GM23338 (cell line): ENCODE results near the gene ZNF248. TPM values are rescaled to one million over a fixed set of nuclear protein-coding genes. Genes with fewer than 3 reads are reported as not detected.

ENCODE experiments used
- ATAC-seq: fragments of 200-7000 bp; cut with Tn5 transposase; 3 replicates; pipeline ENCODE4 v1.9.1; 2020
- DNase-seq: peaks from one replicate; pipeline ENCODE4 v3.0.0-alpha.2; 2015; ENCODE audit warnings: low spot score
- H2AFZ ChIP-seq: fragments of 200-600 bp; sonication (generic); 2 replicates; pipeline ENCODE4 v1.8.0; 2016; ENCODE audit warnings: antibody characterized with exemption, mild to moderate bottlenecking, moderate library complexity
- H3F3A ChIP-seq: fragments of 200-600 bp; sonication (generic); replicated peaks from 2 replicates; pipeline ENCODE4 v1.8.0; 2017; ENCODE audit warnings: antibody characterized with exemption, mixed run types, low read depth
- H3K27ac ChIP-seq: fragments of 200-600 bp; sonication (generic); 2 replicates; pipeline ENCODE4 v1.6.1; 2016; ENCODE audit warnings: low read depth
- H3K27me3 ChIP-seq: fragments of 200-600 bp; sonication (generic); 2 replicates; pipeline ENCODE4 v1.8.0; 2016; ENCODE audit warnings: mild to moderate bottlenecking, mixed run types, moderate library complexity; ENCODE audit not compliant: insufficient read depth
- H3K36me3 ChIP-seq: fragments of 200-600 bp; sonication (generic); 2 replicates; pipeline ENCODE4 v1.8.0; 2016; ENCODE audit warnings: mild to moderate bottlenecking; ENCODE audit not compliant: insufficient read depth
- H3K4me1 ChIP-seq: fragments of 200-600 bp; sonication (generic); 2 replicates; pipeline ENCODE4 v1.8.0; 2016; ENCODE audit warnings: mild to moderate bottlenecking, moderate library complexity; ENCODE audit not compliant: insufficient read depth
- H3K4me2 ChIP-seq: fragments of 200-600 bp; sonication (generic); 2 replicates; pipeline ENCODE4 v1.7.1; 2017; ENCODE audit warnings: mixed run types
- H3K4me3 ChIP-seq: fragments of 200-600 bp; sonication (generic); 2 replicates; pipeline ENCODE4 v1.6.1; 2016; ENCODE audit warnings: mixed run types
- H3K79me2 ChIP-seq: fragments of 200-600 bp; sonication (generic); replicated peaks from 2 replicates; pipeline ENCODE4 v1.8.0; 2017; ENCODE audit warnings: mild to moderate bottlenecking; ENCODE audit not compliant: insufficient read depth
- H3K9me2 ChIP-seq: fragments of 200-600 bp; sonication (generic); 2 replicates; pipeline ENCODE4 v1.8.0; 2017; ENCODE audit not compliant: insufficient read depth
- H4K20me1 ChIP-seq: fragments of 200-600 bp; sonication (generic); replicated peaks from 2 replicates; pipeline ENCODE4 v1.8.0; 2017; ENCODE audit warnings: mild to moderate bottlenecking; ENCODE audit not compliant: insufficient read depth
- H3K27ac Mint-ChIP-seq: 2 replicates; pipeline ENCODE4 v1.8.0; 2020; ENCODE audit warnings: inconsistent platforms, mild to moderate bottlenecking, moderate library complexity, mixed read lengths
- H3K27me3 Mint-ChIP-seq: 3 replicates; pipeline ENCODE4 v1.8.0; 2022; ENCODE audit warnings: low read depth, mild to moderate bottlenecking, moderate library complexity, mixed read lengths, inconsistent platforms; ENCODE audit not compliant: insufficient read depth, poor library complexity
- H3K36me3 Mint-ChIP-seq: 3 replicates; pipeline ENCODE4 v1.8.0; 2021; ENCODE audit warnings: low read depth, mild to moderate bottlenecking, inconsistent platforms, moderate library complexity, mixed read lengths
- H3K4me1 Mint-ChIP-seq: 3 replicates; pipeline ENCODE4 v1.8.0; 2020; ENCODE audit warnings: mild to moderate bottlenecking, inconsistent platforms, mixed read lengths
- H3K4me3 Mint-ChIP-seq: 3 replicates; pipeline ENCODE4 v1.8.0; 2021; ENCODE audit warnings: moderate library complexity, mild to moderate bottlenecking, inconsistent platforms, mixed read lengths
- H3K9me3 Mint-ChIP-seq: 3 replicates; pipeline ENCODE4 v1.8.0; 2020; ENCODE audit warnings: moderate library complexity, mild to moderate bottlenecking, inconsistent platforms, mixed read lengths
- CTCF ChIP-seq, 2 experiments: fragments of 200-600 bp in 1 of 2; sonication (generic) in 1 of 2; conservative IDR thresholded peaks; 2 replicates each; pipeline versions ENCODE4 v1.5.1 to v1.6.1; 2016 to 2017; ENCODE audit warnings: antibody characterized with exemption in 2 of 2, low read depth in 2 of 2, mild to moderate bottlenecking in 2 of 2, moderate library complexity in 1 of 2
- ETS1 ChIP-seq: IDR thresholded peaks from 2 replicates; pipeline ENCODE4 v1.6.1; 2016; ENCODE audit warnings: antibody characterized with exemption
- EZH2 ChIP-seq: fragments of 200-600 bp; sonication (generic); IDR thresholded peaks from one replicate; pipeline ENCODE4 v1.8.0; 2017; ENCODE audit warnings: antibody characterized with exemption, mild to moderate bottlenecking, low read depth; ENCODE audit not compliant: unreplicated experiment
- EZH2phosphoT487 ChIP-seq: fragments of 200-600 bp; sonication (generic); IDR thresholded peaks from one replicate; pipeline ENCODE4 v1.8.1; 2018; ENCODE audit warnings: antibody characterized with exemption; ENCODE audit not compliant: unreplicated experiment
- JUNB ChIP-seq: IDR thresholded peaks from one replicate; pipeline ENCODE4 v1.6.1; 2016; ENCODE audit warnings: antibody characterized with exemption; ENCODE audit not compliant: unreplicated experiment
- NANOG ChIP-seq: IDR thresholded peaks from 2 replicates; pipeline ENCODE4 v1.6.1; 2016; ENCODE audit warnings: antibody characterized with exemption, borderline replicate concordance
- ZNF331 ChIP-seq: fragments of 250-450 bp; sonication (Bioruptor Pico); IDR thresholded peaks from 2 replicates; pipeline ENCODE4 v1.5.0; 2020; ENCODE audit warnings: low read depth, mild to moderate bottlenecking, moderate library complexity
- ZNF462 ChIP-seq: fragments of 250-450 bp; sonication (Bioruptor Pico); IDR thresholded peaks from 2 replicates; pipeline ENCODE4 v1.5.0; 2020; ENCODE audit warnings: mild to moderate bottlenecking, moderate library complexity
- polyA plus RNA-seq: library from polyadenylated mRNA; unstranded; fragments of >200 nt; fragmentation: Nextera tagmentation; extraction: Ambion mirVana; gene quantifications from 2 replicates; pipeline ENCODE4 v1.2.1, GENCODE V29; 2016
- total RNA-seq: library from RNA; depleted of rRNA; stranded (reverse); fragments of >200 nt; shearing (Covaris generic); gene quantifications from 2 replicates; pipeline ENCODE4 v1.2.3, GENCODE V29; 2014

The ZNF248 gene
- total and polyA plus RNA-seq, 2 experiments from 2014 or later, result 2.7 to 5.3 TPM

GRCh38 chr10:37803269-37803668 is 54.1 kb downstream of the ZNF248 start (continued):
- no peak for TF ChIP-seq ZNF462
- no peak for TF ChIP-seq ZNF331
- no peak for TF ChIP-seq JUNB
- TF ChIP-seq ETS1, result no peak
- TF ChIP-seq EZH2phosphoT487, result no peak

GRCh38 chr10:37801557-37801956 is 55.9 kb downstream of the ZNF248 start:
- no peaks in the 10 kb centered on the region for H4K20me1 ChIP-seq
- Mint-ChIP-seq H3K27ac (no peak overlapping the region), H3K36me3 (peaks cover 11% of the 10 kb centered on the region), H3K9me3 (peaks cover 83% of the 10 kb centered on the region), H3K4me1 (no peaks in the 10 kb centered on the region), H3K4me3 (no peak overlapping the region), H3K27me3 (no peaks in the 10 kb centered on the region)
- no peaks in the 10 kb centered on the region for H3K4me1 ChIP-seq
- H2AFZ ChIP-seq, result no peak overlapping the region
- H3K36me3 ChIP-seq, result no peaks in the 10 kb centered on the region; the same call in none of the 2 replicates
- DNase-seq, result no peak
- no peak overlapping the region for H3K27ac ChIP-seq
- H3F3A ChIP-seq, result no peaks in the 10 kb centered on the region
- H3K4me3 ChIP-seq, result no peak overlapping the region
- no peaks in the 10 kb centered on the region for H3K27me3 ChIP-seq
- no peaks in the 10 kb centered on the region for H3K9me2 ChIP-seq
- H3K79me2 ChIP-seq, result no peaks in the 10 kb centered on the region
- H3K4me2 ChIP-seq, result no peak overlapping the region
- no peak for ATAC-seq
- TF ChIP-seq EZH2 (no peak), CTCF (conservative IDR thresholded peaks at IDR 0.05; ENCODE audit: low read depth in 2 of 2) (no peak), NANOG (no peak)
